HG03159 (cell line): ENCODE data around the gene CHI3L2.

ENCODE experiments used
- ATAC-seq: cut with Tn5 transposase; IDR thresholded peaks from one replicate; pipeline ENCODE4 v1.9.1; 2021; ENCODE audit warnings: mild to moderate bottlenecking, moderate library complexity; ENCODE audit not compliant: unreplicated experiment

Gene CHI3L2

GRCh38 chr1:111290104-111290503 is 62.6 kb downstream of the CHI3L2 start:
- ATAC-seq = no peak

DNA sequence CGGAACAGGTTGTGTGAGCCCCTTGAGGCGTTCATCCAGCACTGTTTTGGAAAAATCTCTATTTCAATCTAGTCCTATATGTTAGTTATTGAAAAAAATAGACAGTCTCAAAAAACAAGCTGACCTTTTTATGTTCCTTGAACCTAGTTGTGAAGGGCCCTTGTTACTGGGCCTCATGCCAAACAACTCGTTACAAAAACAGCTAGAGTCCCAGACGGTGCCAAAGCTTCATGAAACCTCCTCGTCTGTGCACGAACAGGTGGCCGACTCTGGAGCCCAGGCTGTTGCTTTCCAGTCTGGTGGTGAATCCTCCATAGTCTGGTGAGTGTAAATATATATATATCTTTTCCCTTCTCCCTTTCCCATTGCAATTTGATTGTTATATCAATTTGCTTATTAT is 63.1 kb downstream of the CHI3L2 start, which contains the start of gene CHIA:
Gene CHIA (plus strand): TSS at position 222 of the 400 bp plus-strand sequence. CDS start 19,617 bp downstream, outside the sequence.
- ATAC-seq = no peak
